Activated CD8-positive, alpha-beta memory T cell treated with anti-CD3 and anti-CD28 coated beads for 48 hours (primary cell): ENCODE measurements around the gene ARHGAP29.
A peak's percentile ranks its signal among the peaks of the same experiment; 100 is the strongest.

Experiments
- DNase-seq, 3 experiments: peaks; one replicate each; pipeline ENCODE4 v3.0.0-alpha.2; 2020; ENCODE audit warnings: low read depth in 2 of 3, low spot score in 2 of 3

ARHGAP29 gene, protein sequence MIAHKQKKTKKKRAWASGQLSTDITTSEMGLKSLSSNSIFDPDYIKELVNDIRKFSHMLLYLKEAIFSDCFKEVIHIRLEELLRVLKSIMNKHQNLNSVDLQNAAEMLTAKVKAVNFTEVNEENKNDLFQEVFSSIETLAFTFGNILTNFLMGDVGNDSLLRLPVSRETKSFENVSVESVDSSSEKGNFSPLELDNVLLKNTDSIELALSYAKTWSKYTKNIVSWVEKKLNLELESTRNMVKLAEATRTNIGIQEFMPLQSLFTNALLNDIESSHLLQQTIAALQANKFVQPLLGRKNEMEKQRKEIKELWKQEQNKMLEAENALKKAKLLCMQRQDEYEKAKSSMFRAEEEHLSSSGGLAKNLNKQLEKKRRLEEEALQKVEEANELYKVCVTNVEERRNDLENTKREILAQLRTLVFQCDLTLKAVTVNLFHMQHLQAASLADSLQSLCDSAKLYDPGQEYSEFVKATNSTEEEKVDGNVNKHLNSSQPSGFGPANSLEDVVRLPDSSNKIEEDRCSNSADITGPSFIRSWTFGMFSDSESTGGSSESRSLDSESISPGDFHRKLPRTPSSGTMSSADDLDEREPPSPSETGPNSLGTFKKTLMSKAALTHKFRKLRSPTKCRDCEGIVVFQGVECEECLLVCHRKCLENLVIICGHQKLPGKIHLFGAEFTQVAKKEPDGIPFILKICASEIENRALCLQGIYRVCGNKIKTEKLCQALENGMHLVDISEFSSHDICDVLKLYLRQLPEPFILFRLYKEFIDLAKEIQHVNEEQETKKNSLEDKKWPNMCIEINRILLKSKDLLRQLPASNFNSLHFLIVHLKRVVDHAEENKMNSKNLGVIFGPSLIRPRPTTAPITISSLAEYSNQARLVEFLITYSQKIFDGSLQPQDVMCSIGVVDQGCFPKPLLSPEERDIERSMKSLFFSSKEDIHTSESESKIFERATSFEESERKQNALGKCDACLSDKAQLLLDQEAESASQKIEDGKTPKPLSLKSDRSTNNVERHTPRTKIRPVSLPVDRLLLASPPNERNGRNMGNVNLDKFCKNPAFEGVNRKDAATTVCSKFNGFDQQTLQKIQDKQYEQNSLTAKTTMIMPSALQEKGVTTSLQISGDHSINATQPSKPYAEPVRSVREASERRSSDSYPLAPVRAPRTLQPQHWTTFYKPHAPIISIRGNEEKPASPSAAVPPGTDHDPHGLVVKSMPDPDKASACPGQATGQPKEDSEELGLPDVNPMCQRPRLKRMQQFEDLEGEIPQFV

DNA sequence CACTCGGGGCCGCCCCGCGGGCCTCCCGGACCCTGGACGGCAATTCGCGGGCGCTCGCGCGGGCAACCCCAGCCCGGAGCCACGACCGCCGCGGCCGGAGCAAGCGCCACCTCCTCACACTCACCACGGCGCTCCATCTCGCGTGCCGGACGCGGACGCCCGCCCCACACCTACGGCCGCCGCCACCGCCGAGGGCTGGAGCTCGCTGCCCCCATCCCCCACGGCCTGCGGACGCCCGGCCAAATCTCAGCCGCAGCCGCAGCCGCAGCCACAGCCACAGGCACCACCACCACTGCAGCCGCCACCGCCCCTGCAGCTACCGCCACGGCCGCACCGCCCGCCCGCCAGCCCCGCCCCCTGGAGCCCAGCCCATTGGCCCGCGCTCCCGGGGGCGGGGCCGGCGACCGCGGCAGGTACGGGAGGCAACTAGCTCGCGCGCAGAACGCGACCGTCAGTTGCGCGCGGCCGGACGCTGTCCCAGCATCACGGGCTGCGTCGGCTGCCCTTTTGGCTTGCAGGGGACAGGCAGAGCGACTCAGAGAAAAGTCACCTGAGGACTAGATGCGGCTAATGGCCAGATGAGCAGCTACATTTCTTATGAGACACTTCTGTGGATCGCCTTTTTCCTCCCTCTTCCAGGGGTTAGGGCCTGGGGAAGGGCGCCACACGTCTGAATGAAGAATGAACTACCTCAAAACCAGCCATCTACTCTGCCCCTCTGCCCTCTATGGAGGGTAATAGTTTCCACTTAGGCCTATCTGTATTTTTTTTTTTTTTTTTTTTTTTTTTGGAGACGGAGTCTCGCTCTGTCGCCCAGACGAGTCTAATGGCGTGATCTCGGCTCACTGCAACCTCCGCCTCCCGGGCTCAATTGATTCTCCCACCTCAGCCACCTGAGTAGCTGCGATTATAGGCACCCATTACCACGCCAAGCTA, at the start of gene ARHGAP29:
ARHGAP29 (minus strand) TSS at position 294 of the 936 bp plus-strand sequence. CDS start 5,973 bp downstream, outside the sequence.
- DNase-seq: peak in 1 of 3 experiments; percentile 16

GRCh38 chr1:94286864-94287437, 49.6 kb upstream of the ARHGAP29 start:
- DNase-seq: no peak

GRCh38 chr1:94285031-94285654, 47.8 kb upstream of the ARHGAP29 start:
- no peak for DNase-seq

DNA sequence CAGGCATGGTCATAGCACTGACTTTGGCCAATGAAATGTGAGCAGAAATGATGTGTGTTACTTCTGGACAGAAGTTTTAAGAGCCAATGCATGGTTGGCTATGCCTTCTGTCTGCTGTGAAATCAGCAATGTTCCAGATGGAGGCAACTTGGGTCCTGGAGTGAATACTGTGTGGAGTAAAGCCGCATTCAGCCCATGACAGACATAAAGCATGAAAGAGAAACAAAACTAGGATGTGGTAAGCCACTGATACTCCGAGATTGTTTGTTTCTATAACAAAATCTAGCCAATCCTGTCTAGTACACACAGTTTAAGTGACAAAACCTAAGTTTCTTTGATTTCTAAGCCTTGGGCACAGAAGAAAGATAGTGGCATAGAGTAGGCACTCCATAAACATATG, 47.1 kb upstream of the ARHGAP29 start:
- no peak for DNase-seq

GRCh38 chr1:94283462-94283861, 46.1 kb upstream of the ARHGAP29 start:
- DNase-seq: no peak

DNA sequence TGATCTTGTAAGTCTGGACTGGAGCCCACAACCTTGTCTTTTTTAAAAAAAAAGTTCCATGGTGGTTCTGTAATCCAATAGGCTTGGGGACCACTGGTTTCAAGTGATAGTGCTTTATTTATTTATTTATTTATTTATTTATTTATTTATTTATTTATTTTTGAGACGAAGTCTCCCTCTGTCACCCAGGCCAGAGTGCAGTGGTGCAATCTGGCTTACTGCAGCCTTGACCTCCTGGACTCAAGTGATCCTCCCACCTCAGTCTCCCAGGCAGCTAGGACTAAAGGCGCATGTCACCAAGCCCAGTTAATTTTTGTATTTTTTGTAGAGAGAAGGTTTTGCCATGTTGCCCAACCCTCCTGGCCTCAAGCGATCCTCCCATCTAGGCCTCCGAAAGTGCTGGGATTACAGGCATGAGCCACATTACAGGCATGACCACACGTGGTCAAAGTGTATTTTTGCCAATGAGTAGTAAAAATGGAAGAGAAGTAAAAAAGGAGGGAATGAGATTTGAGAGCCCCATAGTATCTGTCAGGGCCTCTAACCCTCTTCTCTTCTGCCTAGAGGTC, 44.8 kb upstream of the ARHGAP29 start:
- DNase-seq: no peak

DNA sequence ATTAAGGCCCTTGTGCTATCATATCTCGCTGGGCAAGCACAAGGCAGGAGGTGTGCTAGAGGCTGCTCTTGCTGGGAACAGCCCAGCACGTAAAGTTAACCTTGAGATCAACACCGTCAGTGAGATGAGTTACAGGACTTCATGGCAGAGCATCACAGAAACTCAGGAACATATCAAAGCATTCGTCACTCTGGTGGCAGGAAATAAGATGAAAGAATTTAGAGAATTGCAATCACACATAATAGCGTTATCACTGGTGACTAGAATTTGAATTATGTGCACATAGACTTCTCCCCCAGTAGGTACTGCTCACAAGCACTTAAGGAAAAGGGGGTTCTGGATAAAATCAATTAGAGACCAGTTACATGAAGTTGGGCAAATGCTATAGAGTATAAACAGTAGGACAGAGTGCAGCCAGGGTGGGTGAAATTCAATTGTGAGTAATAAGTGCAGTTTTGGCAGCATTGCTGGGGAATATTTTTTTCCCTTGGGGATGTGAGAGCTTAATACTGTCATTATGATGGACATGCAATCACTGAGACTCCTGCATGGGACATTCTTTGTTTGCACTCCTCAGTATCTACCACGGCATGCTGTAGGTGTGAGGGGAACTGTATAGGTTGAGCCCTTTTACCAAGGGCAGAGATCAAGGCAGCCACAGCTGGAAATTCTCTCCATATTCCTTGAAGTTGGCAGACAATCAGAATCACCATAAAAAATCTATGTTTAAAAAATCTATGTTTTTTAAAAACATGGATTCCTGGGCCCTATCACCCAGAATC, 44.2 kb upstream of the ARHGAP29 start:
- no peak for DNase-seq

DNA sequence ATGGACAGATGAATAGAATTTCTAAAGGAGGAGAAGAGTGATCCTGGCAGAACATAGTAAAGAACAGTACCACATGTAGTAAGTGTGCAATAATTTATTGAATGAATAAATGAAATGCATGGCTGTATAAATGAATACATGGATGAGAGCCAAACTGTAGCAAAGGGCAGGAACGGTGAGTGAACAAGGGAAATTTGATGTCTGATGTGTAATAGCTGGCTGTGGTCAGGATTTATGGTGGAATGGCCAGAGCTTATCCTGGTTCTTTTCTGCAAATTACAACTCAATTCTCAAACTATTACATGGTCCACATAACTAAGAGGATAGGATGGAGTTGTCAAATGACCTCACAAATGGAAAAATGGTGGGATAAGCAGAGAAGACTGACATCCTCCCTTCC, 43.2 kb upstream of the ARHGAP29 start:
- DNase-seq: no peak

- DNase-seq: no peak
These were observed 42.1 kb upstream of the ARHGAP29 start for GRCh38 chr1:94279462-94279861.

DNA sequence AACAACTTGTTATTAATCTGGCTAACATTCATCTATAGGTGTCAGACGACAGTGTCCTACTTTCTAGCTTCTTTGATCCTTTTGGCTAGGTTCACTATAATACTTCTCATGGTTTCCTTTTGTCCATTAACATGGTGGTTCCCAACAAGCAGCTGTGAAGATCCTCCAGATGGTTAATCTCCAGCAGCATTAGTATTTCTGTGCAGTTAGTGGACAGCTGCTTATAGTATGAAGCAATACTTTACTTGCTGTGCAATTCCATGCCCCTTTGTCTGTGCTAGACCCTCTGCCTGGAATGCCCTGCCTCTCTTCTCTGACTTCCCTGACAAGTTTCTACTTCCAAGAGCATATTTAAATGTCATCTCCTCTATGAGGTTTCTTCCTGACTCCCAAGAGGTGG, 41.7 kb upstream of the ARHGAP29 start:
- DNase-seq: no peak

- no peak for DNase-seq
These were observed 39.6 kb upstream of the ARHGAP29 start for GRCh38 chr1:94276988-94277434.

DNA sequence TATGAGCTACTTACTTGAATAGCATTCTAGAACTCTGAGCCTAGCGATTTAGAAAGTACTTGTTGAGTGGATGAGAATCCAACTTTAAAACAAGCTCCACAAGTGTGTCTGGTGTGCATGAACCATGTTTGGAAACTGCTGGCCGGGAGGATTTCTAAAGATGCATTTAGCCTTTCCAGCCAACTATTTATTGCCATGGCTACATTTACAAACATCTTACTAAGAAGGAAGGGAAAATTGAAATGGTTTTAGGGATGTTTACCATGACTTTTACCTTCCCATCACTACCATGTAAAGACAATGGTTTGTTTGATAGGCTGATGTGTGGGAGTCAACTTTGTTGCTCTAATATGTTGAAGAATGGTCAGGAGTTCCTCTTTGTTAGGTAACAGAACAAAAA, 37.7 kb upstream of the ARHGAP29 start:
- DNase-seq: no peak

DNA sequence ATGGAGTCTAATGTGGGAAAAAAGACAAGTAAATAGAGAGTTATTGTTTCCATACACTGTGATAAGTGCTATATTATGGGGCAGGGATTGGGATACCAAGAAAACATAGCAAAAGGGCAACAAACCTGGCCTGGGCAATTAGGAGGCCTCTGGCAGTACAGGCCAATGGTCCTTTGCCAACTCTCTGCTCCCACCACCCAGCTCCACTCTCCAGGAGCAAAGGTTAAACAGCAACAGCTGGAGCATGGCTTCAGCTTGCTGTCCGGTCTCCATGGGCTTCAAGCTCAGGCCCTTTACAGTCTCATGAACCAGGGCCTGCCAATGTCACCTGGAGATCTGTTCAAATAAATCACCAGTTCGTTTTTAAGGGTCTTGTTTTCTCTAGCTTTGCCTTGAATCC, 37.2 kb upstream of the ARHGAP29 start:
- no peak for DNase-seq

- DNase-seq: no peak
These were observed 35.7 kb upstream of the ARHGAP29 start for GRCh38 chr1:94273111-94273510.

GRCh38 chr1:94272388-94272787, 35.0 kb upstream of the ARHGAP29 start:
- DNase-seq: no peak

DNA sequence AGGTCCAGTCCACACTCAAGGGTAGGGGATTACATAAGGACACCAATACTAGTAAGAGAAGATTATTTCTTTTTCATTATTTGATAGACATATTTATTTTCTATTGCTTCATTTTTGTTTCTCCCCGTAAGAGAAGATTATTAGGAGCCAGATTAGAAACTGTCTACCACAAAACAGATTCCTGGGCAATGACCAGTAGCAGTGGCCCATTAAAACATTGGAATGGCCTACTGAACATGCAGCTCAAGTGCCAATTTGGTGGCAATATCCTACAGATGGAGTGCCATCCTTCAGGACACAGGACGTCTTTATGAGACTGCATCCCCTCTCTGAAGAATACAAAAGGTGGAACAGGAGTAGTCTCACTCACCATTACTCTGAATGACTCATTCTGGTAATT, 34.0 kb upstream of the ARHGAP29 start:
- no peak for DNase-seq

DNA sequence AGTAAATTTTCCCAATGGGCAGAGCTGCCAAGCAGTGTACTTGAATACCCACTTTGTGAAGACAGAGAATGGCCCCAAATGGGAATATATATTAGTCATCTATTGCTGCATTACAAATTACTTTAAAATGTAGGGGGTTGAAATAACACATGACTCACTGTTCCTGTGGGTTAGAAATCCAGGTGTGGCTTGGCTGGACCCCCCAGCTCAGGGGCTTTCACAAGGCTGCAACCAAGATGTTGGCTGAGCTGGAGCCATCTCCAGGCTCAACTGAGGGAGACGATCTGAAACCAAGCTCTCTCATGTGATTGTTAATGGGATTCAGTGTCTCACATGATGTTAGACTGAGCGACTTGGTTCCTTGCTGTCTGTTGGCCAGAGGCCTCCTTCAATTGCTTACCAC, 33.4 kb upstream of the ARHGAP29 start:
- DNase-seq: no peak

DNA sequence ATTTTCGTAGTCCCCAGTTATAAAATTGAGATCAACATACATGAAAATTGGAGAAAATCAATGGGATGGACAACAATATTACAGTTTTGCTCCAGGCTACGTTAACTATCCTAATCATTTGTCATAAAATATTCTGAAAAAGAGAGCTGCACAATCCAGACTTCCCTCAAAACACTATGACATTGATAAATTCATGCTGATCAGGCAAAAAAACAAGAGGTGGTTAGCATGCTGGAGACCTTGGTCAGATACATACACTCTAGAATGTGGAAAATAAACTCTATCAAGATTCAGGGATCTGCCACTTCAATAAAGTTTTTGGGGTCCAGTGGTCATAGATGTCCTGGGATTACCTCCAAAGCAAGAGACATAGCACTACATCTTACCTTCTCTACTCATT, 32.5 kb upstream of the ARHGAP29 start:
- no peak for DNase-seq
